Gastrocnemius medialis (tissue), 4 donors: Measurements from ENCODE around the gene CMC1. TPM values are rescaled to one million over a fixed set of nuclear protein-coding genes. Genes with fewer than 3 reads are reported as not detected.

Experiments used
- ATAC-seq, 2 donors: fragments of 150-250 bp; one replicate each; pipeline ENCODE4 v1.9.1; 2016
- DNase-seq, 2 donors: peaks; one replicate each; pipeline ENCODE4 v3.0.0-alpha.2; 2019
- H3K27ac ChIP-seq, 4 donors: fragments of 200-600 bp; sonication (generic); 1 replicate in 1 of 4; 2 replicates in 3 of 4; pipeline ENCODE4 v1.5.1; 2016 to 2018; ENCODE audit warnings: mild to moderate bottlenecking in 2 of 4, moderate library complexity in 1 of 4
- H3K27me3 ChIP-seq, 3 donors: fragments of 200-600 bp; sonication (generic) in 2 of 3; 1 replicate in 1 of 3; 2 replicates in 2 of 3; pipeline versions ENCODE4 v1.5.1 to v1.6.0; 2016 to 2019; ENCODE audit warnings: mild to moderate bottlenecking in 1 of 3, moderate library complexity in 1 of 3
- H3K36me3 ChIP-seq, 2 donors: fragments of 200-600 bp; sonication (generic) in 1 of 2; one replicate each; pipeline ENCODE4 v1.5.1; 2017 to 2018
- H3K4me1 ChIP-seq, 2 donors: fragments of 200-600 bp; sonication (generic) in 1 of 2; one replicate each; pipeline ENCODE4 v1.5.1; 2016 to 2017; ENCODE audit warnings: mild to moderate bottlenecking in 2 of 2
- H3K4me3 ChIP-seq, 4 donors: fragments of 200-600 bp; sonication (generic) in 3 of 4; 1 replicate in 1 of 4; 2 replicates in 3 of 4; pipeline ENCODE4 v1.5.1; 2016 to 2019; ENCODE audit warnings: mild to moderate bottlenecking in 2 of 4
- H3K9me3 ChIP-seq, 3 donors: fragments of 200-600 bp; sonication (generic) in 2 of 3; 1 replicate in 1 of 3; 2 replicates in 2 of 3; pipeline ENCODE4 v1.5.1; 2016 to 2019
- CTCF ChIP-seq, 5 experiments: fragments of 450-650 bp in 3 of 5; fragments of 200-600 bp in 2 of 5; sonication (generic) in 2 of 5; IDR thresholded peaks in 4 of 5; conservative IDR thresholded peaks in 1 of 5; 1 replicate in 4 of 5; 2 replicates in 1 of 5; pipeline ENCODE4 v1.5.1; 2016 to 2019; ENCODE audit warnings: antibody characterized with exemption in 5 of 5, mild to moderate bottlenecking in 3 of 5, moderate library complexity in 3 of 5
- POLR2A ChIP-seq, 2 donors: fragments of 450-650 bp; IDR thresholded peaks; one replicate each; pipeline ENCODE4 v1.6.1; 2017; ENCODE audit warnings: antibody characterized with exemption in 2 of 2, mild to moderate bottlenecking in 2 of 2, moderate library complexity in 2 of 2
- in situ Hi-C, 4 donors: fragments of 200-750 bp; cut with MboI; loops; one replicate each; pipeline versions ENCODE4 v1.15.0 to v1.8.0; 2017; ENCODE audit warnings: low sequenced_read_pairs in 4 of 4
- intact Hi-C: fragments of 100-400 bp; cut with DNase I; formaldehyde crosslinking; loops from one replicate; pipeline ENCODE4 v1.15.1; 2023; ENCODE audit warnings: low total_unique reads
- total RNA-seq, 4 donors: library from RNA; depleted of rRNA; stranded (reverse); fragments of >200 nt; gene quantifications; one replicate each; pipeline versions ENCODE4 v1.1.0 to v1.2.3, GENCODE V29; 2016

The CMC1 gene
- total RNA-seq, 4 donors from 2014 or later, result 2.7 to 27.6 (median 18.4) TPM

GRCh38 chr3:28328188-28329151, 87.1 kb downstream of the CMC1 start:
- peaks cover 0 to 38% of the 10 kb centered on the region in 2 donors for H3K36me3 ChIP-seq
- H3K4me3 ChIP-seq, result no peak overlapping the region
- H3K9me3 ChIP-seq, result no peaks in the 10 kb centered on the region
- peaks cover 0 to 7% of the 10 kb centered on the region in 2 donors for H3K4me1 ChIP-seq
- DNase-seq (no peak), ATAC-seq (no peak)
- in situ Hi-C loops, result loop anchor here in 1 of 4 donors (10.0 kb wide), 1 partner anchor 614 kb away; no protein-coding TSS in a partner anchor
- H3K27me3 ChIP-seq, result no peaks in the 10 kb centered on the region
- intact Hi-C loops, result loop anchor here (5.0 kb wide), 1 partner anchor 616 kb away; no protein-coding TSS in a partner anchor
- no peak overlapping the region for H3K27ac ChIP-seq
- TF ChIP-seq CTCF (IDR thresholded peaks at IDR 0.05 in 4 of 5, conservative IDR thresholded peaks at IDR 0.05 in 1 of 5), result peak; percentile 25 to 75 (median 68)
- TF ChIP-seq POLR2A (IDR thresholded peaks at IDR 0.05), result no peak

GRCh38 chr3:28334552-28334951, 93.1 kb downstream of the CMC1 start:
- no peaks in the 10 kb centered on the region for H3K4me1 ChIP-seq
- intact Hi-C loops, result no loop called here

GRCh38 chr3:28335246-28335645, 93.8 kb downstream of the CMC1 start:
- no peak overlapping the region for H3K27ac ChIP-seq
- H3K9me3 ChIP-seq, result no peaks in the 10 kb centered on the region
- no peaks in the 10 kb centered on the region for H3K4me1 ChIP-seq
- ATAC-seq (no peak), DNase-seq (no peak)
- H3K36me3 ChIP-seq, result peaks cover 0 to 49% of the 10 kb centered on the region in 2 donors
- in situ Hi-C loops (no loop called here), intact Hi-C loops (no loop called here)
- H3K27me3 ChIP-seq, result no peaks in the 10 kb centered on the region
- no peak overlapping the region for H3K4me3 ChIP-seq
- no peak for TF ChIP-seq CTCF (IDR thresholded peaks at IDR 0.05 in 4 of 5, conservative IDR thresholded peaks at IDR 0.05 in 1 of 5)
- TF ChIP-seq POLR2A (IDR thresholded peaks at IDR 0.05), result no peak

More at GRCh38 chr3:28334552-28334951, 93.1 kb downstream of the CMC1 start:
- DNase-seq (no peak), ATAC-seq (no peak)
- Histone ChIP-seq H3K36me3 (peaks cover 0 to 48% of the 10 kb centered on the region in 2 donors), H3K4me3 (no peak overlapping the region), H3K27ac (no peak overlapping the region), H3K9me3 (no peaks in the 10 kb centered on the region), H3K27me3 (no peaks in the 10 kb centered on the region)
- no peak for TF ChIP-seq CTCF (IDR thresholded peaks at IDR 0.05 in 4 of 5, conservative IDR thresholded peaks at IDR 0.05 in 1 of 5)
- TF ChIP-seq POLR2A (IDR thresholded peaks at IDR 0.05), result no peak
- in situ Hi-C loops, result no loop called here

- in situ Hi-C loops (no loop called here), intact Hi-C loops (no loop called here)
- Histone ChIP-seq H3K9me3 (no peaks in the 10 kb centered on the region), H3K27me3 (no peaks in the 10 kb centered on the region), H3K4me3 (no peak overlapping the region), H3K27ac (no peak overlapping the region), H3K4me1 (peaks cover 0 to 2% of the 10 kb centered on the region in 2 donors), H3K36me3 (peaks cover 0 to 38% of the 10 kb centered on the region in 2 donors)
- TF ChIP-seq POLR2A (IDR thresholded peaks at IDR 0.05) (no peak), CTCF (IDR thresholded peaks at IDR 0.05 in 4 of 5, conservative IDR thresholded peaks at IDR 0.05 in 1 of 5) (no peak)
- DNase-seq (no peak), ATAC-seq (no peak)
Measured at GRCh38 chr3:28337230-28337629, 95.8 kb downstream of the CMC1 start.
